ENCODE data around the gene SHC4. TPM values are rescaled to one million over a fixed set of nuclear protein-coding genes. Genes with fewer than 3 reads are reported as not detected.
A peak's percentile ranks its signal among the peaks of the same experiment; 100 is the strongest.

SHC4 gene
- total RNA-seq: 2.1 TPM

GRCh38 chr15:48963524-48964113, at the start of gene SHC4:
Gene SHC4, minus strand, starts transcription at chr15:48963919. Its CDS starts 904 bp downstream, at chr15:48963015.
- peak within 1 kb of the TSS; percentile 75 to 77 (median 76) for H3K4me3 ChIP-seq (ENCODE audit: low read length in 3 of 3)
- peaks cover 0 to 4% (median 2%) of the 10 kb centered on the region in 3 donors for H3K27me3 ChIP-seq (ENCODE audit: control insufficient read depth in 3 of 3, insufficient read depth in 3 of 3, low read length in 3 of 3)
- H3K9me3 ChIP-seq (ENCODE audit: control insufficient read depth in 3 of 3, low read length in 3 of 3): no peaks in the 10 kb centered on the region
- no peak within 1 kb of the TSS for H3K27ac ChIP-seq (ENCODE audit: low read depth, low read length)
- H3K36me3 ChIP-seq (ENCODE audit: control insufficient read depth in 3 of 3, insufficient read depth in 3 of 3, low read length in 3 of 3): no peaks in the 10 kb centered on the region
- H3K4me1 ChIP-seq (ENCODE audit: control insufficient read depth in 3 of 3, insufficient read depth in 3 of 3, low read length in 3 of 3): peaks cover 21 to 23% (median 21%) of the 10 kb centered on the region in 3 donors
- peak within 1 kb of the TSS; percentile 48 to 79 (median 58) for H3K9ac ChIP-seq (ENCODE audit: low read depth in 1 of 3, low read length in 3 of 3)

- Histone ChIP-seq H3K9ac (ENCODE audit: low read depth in 1 of 3, low read length in 3 of 3) (no peak overlapping the region), H3K36me3 (ENCODE audit: control insufficient read depth in 3 of 3, insufficient read depth in 3 of 3, low read length in 3 of 3) (peaks cover 11 to 45% (median 42%) of the 10 kb centered on the region in 3 donors), H3K4me1 (ENCODE audit: control insufficient read depth in 3 of 3, insufficient read depth in 3 of 3, low read length in 3 of 3) (no peaks in the 10 kb centered on the region), H3K4me3 (ENCODE audit: low read length in 3 of 3) (no peak overlapping the region), H3K27me3 (ENCODE audit: control insufficient read depth in 3 of 3, insufficient read depth in 3 of 3, low read length in 3 of 3) (no peaks in the 10 kb centered on the region), H3K27ac (ENCODE audit: low read depth, low read length) (no peak overlapping the region), H3K9me3 (ENCODE audit: control insufficient read depth in 3 of 3, low read length in 3 of 3) (no peaks in the 10 kb centered on the region)
Observed at GRCh38 chr15:48999314-48999713, 35.6 kb upstream of the SHC4 start.

- Histone ChIP-seq H3K4me1 (ENCODE audit: control insufficient read depth in 3 of 3, insufficient read depth in 3 of 3, low read length in 3 of 3) (no peaks in the 10 kb centered on the region), H3K9ac (ENCODE audit: low read depth in 1 of 3, low read length in 3 of 3) (no peak overlapping the region), H3K36me3 (ENCODE audit: control insufficient read depth in 3 of 3, insufficient read depth in 3 of 3, low read length in 3 of 3) (peaks cover 21 to 58% (median 52%) of the 10 kb centered on the region in 3 donors), H3K27ac (ENCODE audit: low read depth, low read length) (no peak overlapping the region), H3K27me3 (ENCODE audit: control insufficient read depth in 3 of 3, insufficient read depth in 3 of 3, low read length in 3 of 3) (no peaks in the 10 kb centered on the region), H3K9me3 (ENCODE audit: control insufficient read depth in 3 of 3, low read length in 3 of 3) (no peaks in the 10 kb centered on the region), H3K4me3 (ENCODE audit: low read length in 3 of 3) (no peak overlapping the region)
Observed at GRCh38 chr15:48996276-48996675, 32.6 kb upstream of the SHC4 start.

GRCh38 chr15:48993380-48993779, 29.7 kb upstream of the SHC4 start:
- H3K4me3 ChIP-seq (ENCODE audit: low read length in 3 of 3): no peak overlapping the region
- H3K4me1 ChIP-seq (ENCODE audit: control insufficient read depth in 3 of 3, insufficient read depth in 3 of 3, low read length in 3 of 3): no peaks in the 10 kb centered on the region
- no peaks in the 10 kb centered on the region for H3K9me3 ChIP-seq (ENCODE audit: control insufficient read depth in 3 of 3, low read length in 3 of 3)
- H3K27ac ChIP-seq (ENCODE audit: low read depth, low read length): no peak overlapping the region
- no peak overlapping the region for H3K9ac ChIP-seq (ENCODE audit: low read depth in 1 of 3, low read length in 3 of 3)
- peaks cover 16 to 46% (median 31%) of the 10 kb centered on the region in 3 donors for H3K36me3 ChIP-seq (ENCODE audit: control insufficient read depth in 3 of 3, insufficient read depth in 3 of 3, low read length in 3 of 3)
- H3K27me3 ChIP-seq (ENCODE audit: control insufficient read depth in 3 of 3, insufficient read depth in 3 of 3, low read length in 3 of 3): no peaks in the 10 kb centered on the region

GRCh38 chr15:48992545-48992944, 28.8 kb upstream of the SHC4 start:
- peaks cover 16 to 42% (median 29%) of the 10 kb centered on the region in 3 donors for H3K36me3 ChIP-seq (ENCODE audit: control insufficient read depth in 3 of 3, insufficient read depth in 3 of 3, low read length in 3 of 3)
- no peaks in the 10 kb centered on the region for H3K9me3 ChIP-seq (ENCODE audit: control insufficient read depth in 3 of 3, low read length in 3 of 3)
- H3K4me3 ChIP-seq (ENCODE audit: low read length in 3 of 3): no peak overlapping the region
- H3K4me1 ChIP-seq (ENCODE audit: control insufficient read depth in 3 of 3, insufficient read depth in 3 of 3, low read length in 3 of 3): no peaks in the 10 kb centered on the region
- H3K27ac ChIP-seq (ENCODE audit: low read depth, low read length): no peak overlapping the region
- no peaks in the 10 kb centered on the region for H3K27me3 ChIP-seq (ENCODE audit: control insufficient read depth in 3 of 3, insufficient read depth in 3 of 3, low read length in 3 of 3)
- H3K9ac ChIP-seq (ENCODE audit: low read depth in 1 of 3, low read length in 3 of 3): no peak overlapping the region

- Histone ChIP-seq H3K9me3 (ENCODE audit: control insufficient read depth in 3 of 3, low read length in 3 of 3) (no peaks in the 10 kb centered on the region), H3K36me3 (ENCODE audit: control insufficient read depth in 3 of 3, insufficient read depth in 3 of 3, low read length in 3 of 3) (peaks cover 16 to 37% (median 26%) of the 10 kb centered on the region in 3 donors), H3K4me1 (ENCODE audit: control insufficient read depth in 3 of 3, insufficient read depth in 3 of 3, low read length in 3 of 3) (no peaks in the 10 kb centered on the region), H3K27ac (ENCODE audit: low read depth, low read length) (no peak overlapping the region), H3K9ac (ENCODE audit: low read depth in 1 of 3, low read length in 3 of 3) (no peak overlapping the region), H3K4me3 (ENCODE audit: low read length in 3 of 3) (no peak overlapping the region), H3K27me3 (ENCODE audit: control insufficient read depth in 3 of 3, insufficient read depth in 3 of 3, low read length in 3 of 3) (no peaks in the 10 kb centered on the region)
Observed at GRCh38 chr15:48992096-48992495, 28.4 kb upstream of the SHC4 start.

- H3K36me3 ChIP-seq (ENCODE audit: control insufficient read depth in 3 of 3, insufficient read depth in 3 of 3, low read length in 3 of 3): peaks cover 10 to 15% (median 10%) of the 10 kb centered on the region in 3 donors
Observed at GRCh38 chr15:48989170-48989569, 25.5 kb upstream of the SHC4 start.

GRCh38 chr15:48987142-48987541, 23.4 kb upstream of the SHC4 start:
- no peak overlapping the region for H3K9ac ChIP-seq (ENCODE audit: low read depth in 1 of 3, low read length in 3 of 3)
- H3K27me3 ChIP-seq (ENCODE audit: control insufficient read depth in 3 of 3, insufficient read depth in 3 of 3, low read length in 3 of 3): peaks cover 0 to 4% (median 0%) of the 10 kb centered on the region in 3 donors
- H3K27ac ChIP-seq (ENCODE audit: low read depth, low read length): no peak overlapping the region
- no peak overlapping the region for H3K4me3 ChIP-seq (ENCODE audit: low read length in 3 of 3)
- no peaks in the 10 kb centered on the region for H3K9me3 ChIP-seq (ENCODE audit: control insufficient read depth in 3 of 3, low read length in 3 of 3)
- H3K36me3 ChIP-seq (ENCODE audit: control insufficient read depth in 3 of 3, insufficient read depth in 3 of 3, low read length in 3 of 3): peaks cover 4 to 9% (median 4%) of the 10 kb centered on the region in 3 donors
- peaks cover 0 to 4% (median 0%) of the 10 kb centered on the region in 3 donors for H3K4me1 ChIP-seq (ENCODE audit: control insufficient read depth in 3 of 3, insufficient read depth in 3 of 3, low read length in 3 of 3)

More at GRCh38 chr15:48989170-48989569, 25.5 kb upstream of the SHC4 start:
- no peaks in the 10 kb centered on the region for H3K27me3 ChIP-seq (ENCODE audit: control insufficient read depth in 3 of 3, insufficient read depth in 3 of 3, low read length in 3 of 3)
- no peak overlapping the region for H3K4me3 ChIP-seq (ENCODE audit: low read length in 3 of 3)
- H3K27ac ChIP-seq (ENCODE audit: low read depth, low read length): no peak overlapping the region
- H3K9ac ChIP-seq (ENCODE audit: low read depth in 1 of 3, low read length in 3 of 3): no peak overlapping the region
- H3K4me1 ChIP-seq (ENCODE audit: control insufficient read depth in 3 of 3, insufficient read depth in 3 of 3, low read length in 3 of 3): peaks cover 0 to 4% (median 0%) of the 10 kb centered on the region in 3 donors
- H3K9me3 ChIP-seq (ENCODE audit: control insufficient read depth in 3 of 3, low read length in 3 of 3): no peaks in the 10 kb centered on the region

- Histone ChIP-seq H3K4me1 (ENCODE audit: control insufficient read depth in 3 of 3, insufficient read depth in 3 of 3, low read length in 3 of 3) (peaks cover 0 to 4% (median 0%) of the 10 kb centered on the region in 3 donors), H3K9ac (ENCODE audit: low read depth in 1 of 3, low read length in 3 of 3) (no peak overlapping the region), H3K9me3 (ENCODE audit: control insufficient read depth in 3 of 3, low read length in 3 of 3) (no peaks in the 10 kb centered on the region), H3K4me3 (ENCODE audit: low read length in 3 of 3) (no peak overlapping the region), H3K27ac (ENCODE audit: low read depth, low read length) (no peak overlapping the region), H3K27me3 (ENCODE audit: control insufficient read depth in 3 of 3, insufficient read depth in 3 of 3, low read length in 3 of 3) (peaks cover 0 to 8% (median 0%) of the 10 kb centered on the region in 3 donors), H3K36me3 (ENCODE audit: control insufficient read depth in 3 of 3, insufficient read depth in 3 of 3, low read length in 3 of 3) (peaks cover under 1 to 3% (median 2%) of the 10 kb centered on the region in 3 donors)
Observed at GRCh38 chr15:48986240-48986639, 22.5 kb upstream of the SHC4 start.

- Histone ChIP-seq H3K27ac (ENCODE audit: low read depth, low read length) (no peak overlapping the region), H3K9ac (ENCODE audit: low read depth in 1 of 3, low read length in 3 of 3) (no peak overlapping the region), H3K4me1 (ENCODE audit: control insufficient read depth in 3 of 3, insufficient read depth in 3 of 3, low read length in 3 of 3) (peaks cover 0 to 4% (median 0%) of the 10 kb centered on the region in 3 donors), H3K36me3 (ENCODE audit: control insufficient read depth in 3 of 3, insufficient read depth in 3 of 3, low read length in 3 of 3) (no peaks in the 10 kb centered on the region), H3K4me3 (ENCODE audit: low read length in 3 of 3) (no peak overlapping the region), H3K9me3 (ENCODE audit: control insufficient read depth in 3 of 3, low read length in 3 of 3) (no peaks in the 10 kb centered on the region), H3K27me3 (ENCODE audit: control insufficient read depth in 3 of 3, insufficient read depth in 3 of 3, low read length in 3 of 3) (peaks cover 0 to 8% (median 0%) of the 10 kb centered on the region in 3 donors)
Observed at GRCh38 chr15:48985516-48985915, 21.8 kb upstream of the SHC4 start.

Data from skeletal muscle tissue (tissue), 4 donors.